Suprapubic skin (tissue), 4 donors: Measurements from ENCODE around the gene USF2. TPM values are rescaled to one million over a fixed set of nuclear protein-coding genes. Genes with fewer than 3 reads are reported as not detected.
A peak's percentile ranks its signal among the peaks of the same experiment; 100 is the strongest.

ENCODE experiments used
- DNase-seq, 2 donors: peaks; one replicate each; pipeline ENCODE4 v3.0.0-alpha.2; 2019; ENCODE audit warnings: low spot score in 2 of 2
- H3K27ac ChIP-seq: fragments of 200-600 bp; sonication (generic); one replicate; pipeline ENCODE4 v1.5.1; 2019
- H3K27me3 ChIP-seq: fragments of 200-600 bp; sonication (generic); one replicate; pipeline ENCODE4 v1.5.1; 2019
- H3K36me3 ChIP-seq: fragments of 200-600 bp; sonication (generic); one replicate; pipeline ENCODE4 v1.5.1; 2019
- H3K4me1 ChIP-seq: fragments of 200-600 bp; sonication (generic); one replicate; pipeline ENCODE4 v1.5.1; 2019
- H3K4me3 ChIP-seq: fragments of 200-600 bp; sonication (generic); one replicate; pipeline ENCODE4 v1.5.1; 2019; ENCODE audit warnings: mild to moderate bottlenecking
- H3K9me3 ChIP-seq: fragments of 200-600 bp; sonication (generic); one replicate; pipeline ENCODE4 v1.5.1; 2019
- CTCF ChIP-seq, 2 donors: fragments of 200-600 bp in 1 of 2; fragments of 450-650 bp in 1 of 2; sonication (generic) in 1 of 2; IDR thresholded peaks; one replicate each; pipeline ENCODE4 v1.5.1; 2016 to 2019; ENCODE audit warnings: antibody characterized with exemption in 2 of 2, mild to moderate bottlenecking in 1 of 2, moderate library complexity in 1 of 2
- EP300 ChIP-seq: sonication (generic); formaldehyde crosslinking; IDR thresholded peaks from one replicate; pipeline ENCODE4 v1.6.1; 2017; ENCODE audit warnings: antibody characterized with exemption
- POLR2A ChIP-seq, 2 donors: fragments of 450-650 bp; IDR thresholded peaks; one replicate each; pipeline ENCODE4 v1.6.1; 2017; ENCODE audit warnings: antibody characterized with exemption in 2 of 2, mild to moderate bottlenecking in 2 of 2, moderate library complexity in 2 of 2
- POLR2AphosphoS5 ChIP-seq, 3 donors: sonication (generic); formaldehyde crosslinking; IDR thresholded peaks; one replicate each; pipeline ENCODE4 v1.6.1; 2017; ENCODE audit warnings: antibody characterized with exemption in 3 of 3
- WGBS: methylation state at CpG from one replicate; pipeline ENCODE4 v1.1.5; 2018; 5-methylcytosine and 5-hydroxymethylcytosine counted together
- total RNA-seq, 4 donors: library from RNA; depleted of rRNA; stranded (reverse); fragments of >200 nt; gene quantifications; one replicate each; pipeline ENCODE4 v1.1.0, GENCODE V29; 2016

The USF2 gene
- total RNA-seq, 4 donors from 2014 or later: 111 to 178 (median 122) TPM

GRCh38 chr19:35267818-35268535, 785 bp upstream of the USF2 start:
- 3% methylated on average over 29 of the region's 100 CpGs for WGBS
- Histone ChIP-seq H3K27ac (peak overlapping the region; percentile 95), H3K36me3 (peaks cover 28% of the 10 kb centered on the region), H3K27me3 (no peaks in the 10 kb centered on the region), H3K4me1 (peaks cover 47% of the 10 kb centered on the region), H3K9me3 (no peaks in the 10 kb centered on the region), H3K4me3 (peak overlapping the region; percentile 74)
- TF ChIP-seq CTCF (IDR thresholded peaks at IDR 0.05) (no peak), POLR2A (IDR thresholded peaks at IDR 0.05) (peak in 1 of 2 donors; percentile 75)
- no peak for DNase-seq

DNA sequence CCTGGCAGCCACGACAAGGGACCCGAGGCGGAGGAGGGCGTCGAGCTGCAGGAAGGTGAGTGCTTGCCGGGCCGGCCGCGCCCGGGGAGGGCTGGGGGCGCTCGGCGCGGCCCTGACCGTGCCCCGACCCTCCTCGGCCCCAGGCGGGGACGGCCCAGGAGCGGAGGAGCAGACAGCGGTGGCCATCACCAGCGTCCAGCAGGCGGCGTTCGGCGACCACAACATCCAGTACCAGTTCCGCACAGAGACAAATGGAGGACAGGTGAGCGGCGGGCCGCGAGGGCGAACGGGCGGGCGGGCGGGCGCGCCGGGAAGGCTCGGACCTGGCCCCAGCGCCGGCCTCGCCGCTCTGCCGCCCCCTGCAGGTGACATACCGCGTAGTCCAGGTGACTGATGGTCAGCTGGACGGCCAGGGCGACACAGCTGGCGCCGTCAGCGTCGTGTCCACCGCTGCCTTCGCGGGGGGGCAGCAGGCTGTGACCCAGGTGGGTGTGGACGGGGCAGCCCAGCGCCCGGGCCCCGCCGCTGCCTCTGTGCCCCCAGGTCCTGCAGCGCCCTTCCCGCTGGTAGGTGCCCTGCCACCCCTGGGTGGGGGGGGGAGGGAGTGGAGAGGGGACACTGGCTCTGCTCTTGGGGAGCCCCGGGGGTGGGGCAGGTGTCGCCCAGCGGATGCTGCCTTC, 816 bp downstream of the USF2 start:
- 28% methylated on average over 4 of the region's 66 CpGs for WGBS
- Histone ChIP-seq H3K27me3 (no peaks in the 10 kb centered on the region), H3K4me1 (peaks cover 52% of the 10 kb centered on the region), H3K27ac (peak overlapping the region; percentile 95), H3K36me3 (peaks cover 42% of the 10 kb centered on the region), H3K4me3 (peak overlapping the region; percentile 74), H3K9me3 (no peaks in the 10 kb centered on the region)
- DNase-seq: peak; percentile 89 to 92
- TF ChIP-seq CTCF (IDR thresholded peaks at IDR 0.05) (peak; percentile 42 to 90), EP300 (no peak)

DNA sequence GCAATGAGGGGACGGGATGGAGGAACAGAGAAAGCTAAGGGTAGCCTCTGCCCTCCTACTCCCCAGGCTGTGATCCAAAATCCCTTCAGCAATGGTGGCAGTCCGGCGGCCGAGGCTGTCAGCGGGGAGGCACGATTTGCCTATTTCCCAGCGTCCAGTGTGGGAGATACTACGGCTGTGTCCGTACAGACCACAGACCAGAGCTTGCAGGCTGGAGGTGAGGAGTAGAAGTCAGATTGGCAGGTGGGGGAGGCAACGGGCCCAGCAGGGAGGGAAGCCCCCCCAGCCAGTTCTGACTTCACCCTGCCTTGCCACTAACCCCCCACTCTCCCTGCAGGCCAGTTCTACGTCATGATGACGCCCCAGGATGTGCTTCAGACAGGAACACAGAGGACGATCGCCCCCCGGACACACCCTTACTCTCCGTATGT, 1.6 kb downstream of the USF2 start:
- 82% methylated on average over 16 of the region's 16 CpGs for WGBS
- H3K4me3 ChIP-seq: no peak overlapping the region
- H3K36me3 ChIP-seq: peaks cover 47% of the 10 kb centered on the region
- H3K27me3 ChIP-seq: no peaks in the 10 kb centered on the region
- TF ChIP-seq POLR2A (IDR thresholded peaks at IDR 0.05) (no peak), EP300 (no peak), POLR2AphosphoS5 (IDR thresholded peaks at IDR 0.05) (no peak), CTCF (IDR thresholded peaks at IDR 0.05) (no peak)
- no peak overlapping the region for H3K27ac ChIP-seq
- no peak for DNase-seq
- H3K4me1 ChIP-seq: peaks cover 44% of the 10 kb centered on the region
- no peaks in the 10 kb centered on the region for H3K9me3 ChIP-seq

DNA sequence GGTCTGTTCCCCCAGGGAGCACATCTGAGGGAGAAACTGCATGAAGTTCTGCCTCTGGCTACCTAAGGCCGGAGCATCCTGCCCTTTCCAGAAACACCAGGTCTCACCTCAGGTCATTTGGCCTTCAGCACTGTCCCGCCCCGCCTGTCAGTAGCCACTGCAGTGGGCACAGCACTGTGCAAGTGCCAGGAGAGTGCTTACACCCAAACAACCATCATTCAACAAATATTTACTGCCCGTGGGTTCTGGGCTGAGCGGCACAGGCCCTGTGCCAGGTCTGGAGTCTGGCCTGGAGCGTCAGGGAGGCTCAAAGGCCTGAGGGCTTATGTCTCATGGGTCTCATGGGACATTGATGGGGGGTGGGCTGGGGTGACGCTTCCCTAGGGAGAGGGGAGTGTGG, 2.8 kb downstream of the USF2 start:
- 80% methylated on average over 6 of the region's 7 CpGs for WGBS
- H3K4me1 ChIP-seq: peaks cover 32% of the 10 kb centered on the region
- TF ChIP-seq POLR2AphosphoS5 (IDR thresholded peaks at IDR 0.05) (no peak), POLR2A (IDR thresholded peaks at IDR 0.05) (no peak), CTCF (IDR thresholded peaks at IDR 0.05) (no peak), EP300 (no peak)
- DNase-seq: no peak
- no peak overlapping the region for H3K27ac ChIP-seq
- peaks cover 58% of the 10 kb centered on the region for H3K36me3 ChIP-seq
- no peak overlapping the region for H3K4me3 ChIP-seq
- H3K27me3 ChIP-seq: no peaks in the 10 kb centered on the region
- no peaks in the 10 kb centered on the region for H3K9me3 ChIP-seq

- no peak for DNase-seq
- no peak overlapping the region for H3K4me3 ChIP-seq
- peaks cover 26% of the 10 kb centered on the region for H3K4me1 ChIP-seq
- 90% methylated on average over 16 of the region's 16 CpGs for WGBS
- H3K27ac ChIP-seq: no peak overlapping the region
- H3K9me3 ChIP-seq: no peaks in the 10 kb centered on the region
- peaks cover 65% of the 10 kb centered on the region for H3K36me3 ChIP-seq
- no peak for TF ChIP-seq CTCF (IDR thresholded peaks at IDR 0.05)
- no peak for TF ChIP-seq EP300
- TF ChIP-seq POLR2AphosphoS5 (IDR thresholded peaks at IDR 0.05): no peak
- no peak for TF ChIP-seq POLR2A (IDR thresholded peaks at IDR 0.05)
- no peaks in the 10 kb centered on the region for H3K27me3 ChIP-seq
Observed at GRCh38 chr19:35272122-35272719, 3.5 kb downstream of the USF2 start.
